HG03469 (cell line): ENCODE measurements around the gene ZDHHC5.

ENCODE experiments used
- ATAC-seq: cut with Tn5 transposase; IDR thresholded peaks from one replicate; pipeline ENCODE4 v1.9.1; 2021; ENCODE audit warnings: mild to moderate bottlenecking, moderate library complexity, moderate number of reproducible peaks; ENCODE audit not compliant: unreplicated experiment

Gene ZDHHC5

GRCh38 chr11:57727185-57727584, 59.3 kb downstream of the ZDHHC5 start:
- ATAC-seq, result no peak

DNA sequence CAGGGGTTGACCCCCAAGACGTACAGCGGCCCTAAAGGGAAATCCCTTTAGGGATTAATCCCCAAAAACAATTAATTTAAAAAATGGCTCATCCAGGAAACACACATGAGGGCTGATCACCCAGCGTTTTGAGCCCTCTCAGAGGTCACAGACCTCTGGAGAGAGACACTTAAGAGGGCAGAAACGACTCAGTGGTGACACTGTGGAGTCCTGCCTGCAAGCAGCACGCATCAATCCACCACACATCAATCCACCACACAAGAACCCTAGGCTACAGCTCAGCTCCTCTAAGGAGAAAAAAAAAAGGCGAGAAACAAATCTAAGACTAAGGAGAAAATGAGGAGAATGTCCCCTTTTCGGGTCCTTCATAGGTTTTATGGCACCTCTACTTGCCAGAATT, 60.9 kb downstream of the ZDHHC5 start:
- ATAC-seq, result no peak

DNA sequence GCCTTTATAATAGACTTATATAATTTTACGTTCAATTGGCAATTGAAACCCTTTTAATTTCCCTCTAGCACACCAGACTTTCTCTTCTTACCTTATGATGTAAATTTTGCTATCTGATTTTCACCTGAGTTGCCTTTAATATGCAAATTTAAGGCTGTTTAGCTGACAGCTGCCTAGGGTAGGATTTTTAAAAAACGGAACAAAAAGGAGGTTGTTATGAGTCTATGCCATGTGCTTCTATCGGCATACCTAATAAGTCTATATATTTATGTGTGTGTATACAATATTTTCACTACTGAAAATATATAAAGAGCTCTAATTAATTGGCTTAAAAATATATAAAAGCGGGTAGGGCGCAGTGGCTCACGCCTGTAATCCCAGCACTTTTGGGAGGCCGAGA, 61.6 kb downstream of the ZDHHC5 start:
- ATAC-seq, result no peak

DNA sequence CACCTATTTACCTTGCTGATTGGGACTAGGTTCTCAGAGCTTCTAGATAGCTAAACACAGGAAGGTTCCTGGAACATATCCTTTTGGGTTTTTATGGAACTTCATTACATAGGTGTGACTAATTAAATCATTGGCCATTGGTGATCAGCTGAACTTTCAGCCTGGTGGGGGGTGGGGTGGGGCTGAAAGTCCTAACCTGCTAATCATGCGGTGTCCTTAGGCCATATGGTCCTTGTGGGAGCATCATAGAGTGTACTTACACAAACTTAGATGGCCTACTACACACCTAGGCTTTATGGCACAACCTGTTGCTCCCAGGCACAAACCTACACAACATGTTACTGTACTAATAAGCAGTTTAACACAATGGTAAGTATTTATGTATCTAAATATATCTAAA, 64.7 kb downstream of the ZDHHC5 start:
- ATAC-seq, result no peak

DNA sequence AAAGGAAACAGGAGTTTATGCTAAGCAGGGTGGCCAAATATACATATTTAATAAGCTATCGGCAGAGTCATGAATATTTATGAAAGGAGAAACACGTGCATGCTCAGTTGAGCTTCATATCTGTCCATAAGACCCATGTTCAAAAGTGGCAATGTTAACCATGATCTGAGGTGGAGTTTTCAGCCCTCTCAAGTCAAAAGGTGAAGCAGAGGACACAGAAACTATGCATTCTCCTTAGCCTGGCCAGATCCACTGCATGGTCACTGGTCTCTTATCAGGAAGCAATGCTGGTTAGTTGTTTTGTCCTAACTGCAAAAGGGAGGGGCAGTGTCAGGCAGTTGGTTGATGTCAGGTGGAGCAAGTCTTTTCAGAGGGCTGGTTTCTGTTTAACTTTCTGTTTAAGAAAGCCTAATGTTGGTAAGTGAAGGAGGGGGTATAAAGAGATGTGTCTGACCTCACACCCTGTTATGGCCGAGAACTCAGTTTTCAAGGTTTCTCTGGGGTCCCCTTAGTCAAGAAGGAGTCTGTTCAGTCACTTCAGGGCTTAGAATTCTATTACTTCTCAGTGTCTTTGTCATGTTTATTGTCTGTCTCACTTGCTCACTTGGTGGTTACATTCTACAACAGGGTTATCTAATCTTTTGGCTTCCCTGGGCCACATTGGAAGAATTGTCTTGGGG, 67.8 kb downstream of the ZDHHC5 start:
- no peak for ATAC-seq

DNA sequence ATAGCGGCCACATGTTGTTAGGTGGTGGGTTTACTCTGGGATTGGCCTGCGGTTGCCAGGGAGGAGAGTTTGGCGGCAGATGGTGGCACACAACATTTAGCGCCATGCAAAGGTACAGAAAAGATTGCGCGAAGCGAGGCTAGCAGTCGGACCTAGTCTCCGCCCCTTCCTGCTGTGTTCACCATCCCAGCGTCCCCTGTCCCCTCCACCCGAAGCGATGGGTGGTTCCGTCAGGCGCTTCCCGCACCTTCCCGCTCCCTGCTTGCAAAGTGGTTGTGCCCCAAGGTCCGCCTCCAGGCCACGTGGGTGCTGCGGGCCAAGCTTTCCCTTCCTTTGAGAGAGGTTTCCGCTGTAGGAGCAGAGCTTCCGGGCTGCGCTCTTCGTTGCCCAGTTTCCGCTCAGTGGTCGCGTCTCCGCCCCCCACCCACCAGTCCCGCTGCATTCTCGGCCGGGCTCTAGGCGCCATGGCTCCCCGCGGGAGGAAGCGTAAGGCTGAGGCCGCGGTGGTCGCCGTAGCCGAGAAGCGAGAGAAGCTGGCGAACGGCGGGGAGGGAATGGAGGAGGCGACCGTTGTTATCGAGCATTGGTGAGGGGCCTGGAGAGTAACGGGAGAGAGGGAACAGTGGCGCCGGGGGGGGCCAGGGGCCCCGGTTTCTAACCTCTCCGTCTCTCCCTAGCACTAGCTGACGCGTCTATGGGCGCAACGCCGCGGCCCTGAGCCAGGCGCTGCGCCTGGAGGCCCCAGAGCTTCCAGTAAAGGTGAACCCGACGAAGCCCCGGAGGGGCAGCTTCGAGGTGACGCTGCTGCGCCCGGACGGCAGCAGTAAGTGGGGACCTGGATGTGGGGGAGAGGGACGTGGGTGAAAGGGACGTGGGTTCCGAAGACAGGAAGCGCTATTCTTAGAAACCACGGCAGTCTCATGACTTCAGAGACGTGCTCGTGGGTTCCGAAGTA, 73.5 kb downstream of the ZDHHC5 start, which contains the start of gene SELENOH:
Gene SELENOH, plus strand, starts transcription at position 360 of the 955 bp plus-strand sequence. Its CDS starts 105 bp downstream, at position 465.
- peak; percentile 83 for ATAC-seq

GRCh38 chr11:57742087-57742452, 74.2 kb downstream of the ZDHHC5 start:
- ATAC-seq, result no peak

- ATAC-seq, result no peak
These were observed 76.4 kb downstream of the ZDHHC5 start for GRCh38 chr11:57744357-57744756.

DNA sequence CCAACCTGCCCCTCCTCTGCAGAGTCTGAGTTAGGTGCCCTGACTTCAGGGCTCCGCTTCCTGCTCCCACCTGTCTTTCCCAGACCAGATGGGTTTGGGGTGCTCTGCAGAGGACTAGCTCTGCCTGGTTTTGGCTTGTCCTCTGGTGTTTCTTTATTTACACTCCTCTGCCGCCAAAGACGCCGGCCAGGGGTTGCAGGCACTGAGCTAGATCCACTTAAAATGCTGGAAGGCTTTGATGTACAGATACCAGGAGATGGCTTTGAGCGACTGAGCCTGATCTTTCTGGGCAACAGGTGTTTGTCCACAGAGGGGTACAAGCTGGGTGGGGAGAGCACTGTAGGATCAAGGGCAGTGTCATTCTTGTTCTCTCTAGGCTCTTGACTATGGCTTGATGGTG, 77.3 kb downstream of the ZDHHC5 start:
- ATAC-seq, result no peak

- ATAC-seq, result no peak
These were observed 79.0 kb downstream of the ZDHHC5 start for GRCh38 chr11:57746920-57747319.
